H1 (cell line): Measurements from ENCODE around the gene TYR. TPM values are rescaled to one million over a fixed set of nuclear protein-coding genes. Genes with fewer than 3 reads are reported as not detected.

Source experiments
- CTCF ChIA-PET: fragments of 300-600 bp; sonication (Branson Sonifier 250); formaldehyde crosslinking; loops from one replicate; lab custom pipeline; 2021; ENCODE audit not compliant: partially characterized antibody; lab: Charles Lee
- POLR2A ChIA-PET: fragments of 300-600 bp; sonication (Branson Sonifier 250); formaldehyde crosslinking; loops from one replicate; lab custom pipeline; 2021; ENCODE audit warnings: inconsistent platforms; ENCODE audit not compliant: partially characterized antibody; lab: Charles Lee
- DNase-seq, 2 experiments: peaks; one replicate each; pipeline versions ENCODE4 v3.0.0 to v3.0.0-alpha.2; 2010 to 2022; ENCODE audit warnings: low spot score in 2 of 2, low read depth in 1 of 2, mixed read lengths in 1 of 2
- FAIRE-seq: peaks from 2 replicates; lab custom pipeline; 2011; peaks lifted over from hg19 to GRCh38; lab: Jason Lieb, UNC
- H2AFZ ChIP-seq: 2 replicates; pipeline ENCODE4 v1.8.1; 2012; ENCODE audit warnings: low read length, inconsistent platforms
- H2AK5ac ChIP-seq: 2 replicates; pipeline ENCODE4 v1.6.1; 2013; ENCODE audit warnings: low read depth, low read length
- H2BK120ac ChIP-seq: replicated peaks from 2 replicates; pipeline ENCODE3; 2013; ENCODE audit warnings: low read depth, low read length, inconsistent platforms
- H2BK12ac ChIP-seq: 2 replicates; pipeline ENCODE4 v1.6.1; 2013; ENCODE audit warnings: low read depth, low read length
- H2BK15ac ChIP-seq: 2 replicates; pipeline ENCODE4 v1.6.1; 2013; ENCODE audit warnings: low read length
- H2BK20ac ChIP-seq: 2 replicates; pipeline ENCODE4 v1.6.1; 2013; ENCODE audit warnings: low read length
- H2BK5ac ChIP-seq: 2 replicates; pipeline ENCODE4 v1.6.1; 2013; ENCODE audit warnings: low read depth, low read length
- H3K14ac ChIP-seq: 2 replicates; pipeline ENCODE4 v1.6.1; 2013; ENCODE audit warnings: inconsistent platforms; ENCODE audit not compliant: insufficient read length
- H3K18ac ChIP-seq: 2 replicates; pipeline ENCODE4 v1.6.1; 2013; ENCODE audit warnings: low read length; ENCODE audit errors: extremely low read depth
- H3K23ac ChIP-seq: 2 replicates; pipeline ENCODE4 v1.6.1; 2013; ENCODE audit warnings: inconsistent platforms; ENCODE audit not compliant: insufficient read length
- H3K23me2 ChIP-seq: 2 replicates; pipeline ENCODE4 v1.6.1; 2013; ENCODE audit warnings: low read depth, low read length
- H3K27ac ChIP-seq: 2 replicates; pipeline ENCODE4 v1.6.1; 2011; ENCODE audit warnings: low read depth, low read length, inconsistent platforms
- H3K27me3 ChIP-seq, 4 experiments: replicated peaks in 1 of 4; 1 replicate in 1 of 4; 2 replicates in 3 of 4; pipeline versions ENCODE4 v1.6.1 to v1.8.1; 2011 to 2013; ENCODE audit warnings: low read length in 3 of 4, mild to moderate bottlenecking in 3 of 4, inconsistent platforms in 2 of 4, mixed read lengths in 2 of 4, moderate library complexity in 1 of 4; ENCODE audit not compliant: control insufficient read depth in 3 of 4, insufficient read depth in 3 of 4; ENCODE audit errors: extremely low read depth in 1 of 4
- H3K36me3 ChIP-seq, 4 experiments: 2 replicates each; pipeline versions ENCODE4 v1.6.1 to v1.8.1; 2011 to 2013; ENCODE audit warnings: mild to moderate bottlenecking in 4 of 4, low read length in 3 of 4, moderate library complexity in 2 of 4, control low read depth in 1 of 4, inconsistent platforms in 1 of 4; ENCODE audit not compliant: insufficient read depth in 4 of 4, control insufficient read depth in 2 of 4
- H3K4ac ChIP-seq: replicated peaks from 2 replicates; pipeline ENCODE3; 2013; ENCODE audit warnings: low read length, low read depth, mixed read lengths, inconsistent platforms; ENCODE audit not compliant: insufficient read length
- H3K4me1 ChIP-seq, 4 experiments: replicated peaks in 1 of 4; 1 replicate in 1 of 4; 2 replicates in 3 of 4; pipeline versions ENCODE4 v1.6.1 to v1.8.1; 2011 to 2013; ENCODE audit warnings: low read length in 3 of 4, inconsistent platforms in 2 of 4, mixed read lengths in 1 of 4; ENCODE audit not compliant: insufficient read depth in 4 of 4, control insufficient read depth in 3 of 4
- H3K4me2 ChIP-seq, 2 experiments: 2 replicates each; pipeline versions ENCODE4 v1.6.1 to v1.8.1; 2011 to 2013; ENCODE audit warnings: low read depth in 2 of 2, low read length in 2 of 2, control low read depth in 1 of 2, inconsistent platforms in 1 of 2, mild to moderate bottlenecking in 1 of 2; ENCODE audit not compliant: insufficient read depth in 1 of 2
- H3K4me3 ChIP-seq, 4 experiments: fragments of 200-600, 300-600 bp in 1 of 4; sonication (generic), shearing (Covaris generic), sonication (Bioruptor Twin) in 1 of 4; 2 replicates each; pipeline versions ENCODE4 v1.5.1 to v1.8.1; 2011 to 2016; ENCODE audit warnings: low read length in 4 of 4, low read depth in 3 of 4, control low read depth in 2 of 4, inconsistent platforms in 2 of 4, mild to moderate bottlenecking in 2 of 4, mixed read lengths in 1 of 4, moderate library complexity in 1 of 4; ENCODE audit not compliant: insufficient read depth in 2 of 4; ENCODE audit errors: extremely low read depth in 1 of 4
- H3K56ac ChIP-seq: replicated peaks from 2 replicates; pipeline ENCODE3; 2013; ENCODE audit warnings: low read depth, mild to moderate bottlenecking, mixed read lengths, low read length, inconsistent platforms; ENCODE audit not compliant: insufficient read length
- H3K79me1 ChIP-seq: 2 replicates; pipeline ENCODE4 v1.6.1; 2013; ENCODE audit warnings: low read depth, low read length, control low read depth
- H3K79me2 ChIP-seq, 2 experiments: 2 replicates each; pipeline versions ENCODE4 v1.6.1 to v1.8.1; 2012 to 2013; ENCODE audit warnings: low read length in 2 of 2, mild to moderate bottlenecking in 2 of 2, inconsistent platforms in 1 of 2; ENCODE audit not compliant: insufficient read depth in 2 of 2, control insufficient read depth in 1 of 2
- H3K9ac ChIP-seq, 4 experiments: replicated peaks in 1 of 4; 1 replicate in 1 of 4; 2 replicates in 3 of 4; pipeline versions ENCODE4 v1.6.1 to v1.8.1; 2011 to 2013; ENCODE audit warnings: low read depth in 3 of 4, low read length in 3 of 4, control low read depth in 2 of 4, mild to moderate bottlenecking in 2 of 4, moderate library complexity in 2 of 4, inconsistent platforms in 1 of 4; ENCODE audit errors: extremely low read depth in 1 of 4
- H3K9me3 ChIP-seq, 2 experiments: 2 replicates each; pipeline versions ENCODE4 v1.6.1 to v1.8.1; 2012 to 2013; ENCODE audit warnings: mild to moderate bottlenecking in 2 of 2, moderate library complexity in 2 of 2, control low read depth in 1 of 2, inconsistent platforms in 1 of 2, low read depth in 1 of 2, low read length in 1 of 2, mixed read lengths in 1 of 2; ENCODE audit not compliant: insufficient read depth in 2 of 2
- H4K20me1 ChIP-seq, 2 experiments: replicated peaks in 1 of 2; 2 replicates each; pipeline versions ENCODE3 to v1.8.1; 2011 to 2013; ENCODE audit warnings: inconsistent platforms in 2 of 2, low read length in 2 of 2, mild to moderate bottlenecking in 1 of 2; ENCODE audit not compliant: insufficient read depth in 2 of 2, control insufficient read depth in 1 of 2
- H4K5ac ChIP-seq: 2 replicates; pipeline ENCODE4 v1.6.1; 2013; ENCODE audit warnings: low read length, low read depth, mixed read lengths, inconsistent platforms; ENCODE audit not compliant: insufficient read length
- H4K8ac ChIP-seq: 2 replicates; pipeline ENCODE4 v1.8.0; 2013; ENCODE audit warnings: mild to moderate bottlenecking, moderate library complexity, low read length, inconsistent platforms; ENCODE audit not compliant: insufficient read depth; ENCODE audit errors: extremely low read depth
- H4K91ac ChIP-seq: replicated peaks from 2 replicates; pipeline ENCODE3; 2013; ENCODE audit warnings: low read length, mixed read lengths, inconsistent platforms; ENCODE audit not compliant: insufficient read length
- JUN ChIP-seq: IDR thresholded peaks from 2 replicates; pipeline ENCODE4 v1.6.1; 2011; ENCODE audit warnings: low read depth, mild to moderate bottlenecking, improper control_type of control experiment, low read length
- POLR2AphosphoS5 ChIP-seq: IDR thresholded peaks from 2 replicates; pipeline ENCODE4 v1.6.1; 2011; ENCODE audit warnings: low read depth, low read length
- SIRT6 ChIP-seq: IDR thresholded peaks from one replicate; pipeline ENCODE4 v1.7.1; 2012; ENCODE audit warnings: low read length, inconsistent platforms
- TAF1 ChIP-seq: IDR thresholded peaks from 2 replicates; pipeline ENCODE4 v1.6.1; 2011; ENCODE audit warnings: mild to moderate bottlenecking, low read depth, low read length
- WGBS, 2 experiments: shearing (Covaris generic) in 1 of 2; methylation state at CpG; one replicate each; pipeline versions ENCODE4 v1.1.6 to v1.1.7; 2013 to 2015; ENCODE audit warnings: low lambda C conversion rate in 2 of 2, mixed read lengths in 2 of 2, inconsistent platforms in 1 of 2, low coverage in 1 of 2, missing lambda C conversion rate in 1 of 2; ENCODE audit not compliant: insufficient replicate concordance in 2 of 2, insufficient coverage in 1 of 2, insufficient read length in 1 of 2; ENCODE audit errors: extremely low coverage in 1 of 2, missing lambda C conversion rate in 1 of 2; 5-methylcytosine and 5-hydroxymethylcytosine counted together
- polyA plus RNA-seq, 7 experiments: library from polyadenylated mRNA; depleted of rRNA in 3 of 7; stranded (reverse) in 5 of 7; unstranded in 2 of 7; fragments of >200 nt in 5 of 7; fragments of 200-250 nt in 2 of 7; gene quantifications; 1 replicate in 5 of 7; 2 replicates in 1 of 7; 4 replicates in 1 of 7; pipeline versions ENCODE4 v1.2.1 to v1.2.3, GENCODE V29; 2011 to 2013; ENCODE audit warnings: missing spikeins in 2 of 7, mixed read lengths in 2 of 7
- total RNA-seq: library from RNA; stranded (reverse); fragmentation: NEBNext Ultra II Directional; extraction: Animal tissue kit (Norgen Biotek cat#: 25700); gene quantifications from 2 replicates; pipeline ENCODE4 v1.2.1, GENCODE V29; 2021

Gene TYR
- total and polyA plus RNA-seq, 2 of the 8 experiments (the other 6 are each of a cell fraction or from before 2014, with no cell fraction given): not detected

DNA sequence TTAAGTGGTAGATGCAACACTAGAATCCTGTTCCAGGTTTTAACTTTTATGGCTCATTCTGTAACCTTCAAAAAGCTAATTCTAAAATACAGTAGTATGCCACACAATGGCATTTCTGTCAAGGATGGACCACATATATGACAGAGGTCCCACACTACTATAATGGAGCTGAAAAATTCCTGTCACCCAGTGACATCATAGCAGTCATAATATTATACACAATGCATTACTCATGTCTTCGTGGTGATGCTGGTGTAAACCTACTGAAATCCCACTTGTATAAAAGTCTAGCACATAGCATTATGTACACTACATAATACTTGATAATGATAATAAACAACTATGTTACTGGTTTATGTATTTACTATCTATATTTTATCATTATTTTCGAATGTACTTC is 12.1 kb downstream of the TYR start:
- Histone ChIP-seq H3K14ac (no peak overlapping the region), H3K27me3 (no peaks in the 10 kb centered on the region), H3K9me3 (no peaks in the 10 kb centered on the region), H2BK12ac (no peak overlapping the region), H3K18ac (no peak overlapping the region), H4K20me1 (no peaks in the 10 kb centered on the region), H2BK5ac (no peak overlapping the region), H3K4me2 (no peak overlapping the region), H3K4me1 (no peaks in the 10 kb centered on the region), H3K9ac (no peak overlapping the region), H2BK15ac (no peak overlapping the region), H3K36me3 (no peaks in the 10 kb centered on the region), H3K79me2 (no peaks in the 10 kb centered on the region), H4K5ac (no peak overlapping the region), H3K27ac (no peak overlapping the region), H3K4ac (no peak overlapping the region), H3K23me2 (no peaks in the 10 kb centered on the region), H3K79me1 (no peaks in the 10 kb centered on the region), H2AFZ (no peak overlapping the region), H3K23ac (no peak overlapping the region), H2BK20ac (no peak overlapping the region), H3K4me3 (no peak overlapping the region), H3K56ac (no peak overlapping the region), H2AK5ac (no peak overlapping the region), H4K91ac (no peak overlapping the region), H4K8ac (no peak overlapping the region), H2BK120ac (no peak overlapping the region)
- POLR2A ChIA-PET: no interaction called here
- no peak for DNase-seq
- CTCF ChIA-PET: no interaction called here
- 89% methylated on average over 2 of the region's 2 CpGs; no CpG with 5 or more reads in 1 of the 2 experiments for WGBS, 2 experiments
- no peak for FAIRE-seq
- TF ChIP-seq SIRT6: no peak
- TF ChIP-seq POLR2AphosphoS5: no peak
- no peak for TF ChIP-seq TAF1
- TF ChIP-seq JUN: no peak
